Endothelial cell of umbilical vein (primary cell): Measurements from ENCODE around the gene THSD7A. TPM values are rescaled to one million over a fixed set of nuclear protein-coding genes. Genes with fewer than 3 reads are reported as not detected.

ENCODE experiments used
- BruUV-seq: library from RNA; stranded (reverse); fragments of 400-500 nt; replicated peaks from 2 replicates; lab custom pipeline; 2021; lab: Mats Ljungman, UMichigan
- CTCF ChIA-PET: fragments of 300-600, 350-600 bp; sonication (Branson Sonifier 250); formaldehyde crosslinking; loops from one replicate; lab custom pipeline; 2021; ENCODE audit warnings: antibody characterized with exemption, inconsistent platforms; lab: Charles Lee
- POLR2A ChIA-PET: fragments of 300-600, 350-600 bp; sonication (Branson Sonifier 250); formaldehyde crosslinking; loops from one replicate; lab custom pipeline; 2021; ENCODE audit warnings: antibody characterized with exemption, inconsistent platforms; lab: Charles Lee
- DNase-seq: peaks from one replicate; pipeline ENCODE4 v3.0.0-alpha.2; 2011; ENCODE audit warnings: low read depth, low spot score
- FAIRE-seq: peaks from 2 replicates; lab custom pipeline; 2011; peaks lifted over from hg19 to GRCh38; lab: Jason Lieb, UNC
- H2AFZ ChIP-seq: 2 replicates; pipeline ENCODE4 v1.6.0; 2012; ENCODE audit warnings: low read depth, low read length, control low read depth, inconsistent platforms
- H3K27ac ChIP-seq: 2 replicates; pipeline ENCODE4 v1.5.1; 2011; ENCODE audit warnings: low read depth, mild to moderate bottlenecking, control low read depth, low read length, moderate library complexity; ENCODE audit not compliant: insufficient read depth
- H3K27me3 ChIP-seq, 2 experiments: 2 replicates each; pipeline versions ENCODE4 v1.6.0 to v1.6.1; 2011; ENCODE audit warnings: low read length in 2 of 2, mixed read lengths in 1 of 2; ENCODE audit not compliant: control insufficient read depth in 2 of 2, insufficient read depth in 2 of 2
- H3K36me3 ChIP-seq, 2 experiments: 2 replicates in 1 of 2; 3 replicates in 1 of 2; pipeline ENCODE4 v1.5.1; 2011; ENCODE audit warnings: low read length in 2 of 2, mild to moderate bottlenecking in 1 of 2, moderate library complexity in 1 of 2; ENCODE audit not compliant: control insufficient read depth in 2 of 2, insufficient read depth in 2 of 2; ENCODE audit errors: extremely low read depth in 1 of 2
- H3K4me1 ChIP-seq: 3 replicates; pipeline ENCODE4 v1.5.1; 2011; ENCODE audit warnings: mild to moderate bottlenecking, low read length; ENCODE audit not compliant: control insufficient read depth, insufficient read depth; ENCODE audit errors: extremely low read depth
- H3K4me2 ChIP-seq: 2 replicates; pipeline ENCODE4 v1.6.1; 2011; ENCODE audit warnings: low read length, control low read depth, mixed read lengths; ENCODE audit not compliant: insufficient read depth
- H3K4me3 ChIP-seq, 3 experiments: fragments of 200-600 bp in 1 of 3; sonication (generic), shearing (Covaris generic) in 1 of 3; replicated peaks in 1 of 3; 2 replicates each; pipeline ENCODE4 v1.5.1; 2011 to 2016; ENCODE audit warnings: control low read depth in 3 of 3, low read length in 3 of 3, mild to moderate bottlenecking in 2 of 3, inconsistent platforms in 1 of 3, low read depth in 1 of 3, moderate library complexity in 1 of 3; ENCODE audit not compliant: insufficient read depth in 1 of 3
- H3K79me2 ChIP-seq: 2 replicates; pipeline ENCODE4 v1.6.0; 2012; ENCODE audit warnings: low read length, inconsistent platforms; ENCODE audit not compliant: control insufficient read depth, insufficient read depth
- H3K9ac ChIP-seq: replicated peaks from 2 replicates; pipeline ENCODE3; 2011; ENCODE audit warnings: low read length, control low read depth; ENCODE audit not compliant: insufficient read depth; ENCODE audit errors: extremely low read depth
- H3K9me1 ChIP-seq: replicated peaks from 3 replicates; pipeline ENCODE4 v1.6.0; 2011; ENCODE audit warnings: mild to moderate bottlenecking, low read length; ENCODE audit not compliant: control insufficient read depth, insufficient read depth; ENCODE audit errors: extremely low read depth
- H3K9me3 ChIP-seq: replicated peaks from 2 replicates; pipeline ENCODE4 v1.5.1; 2012; ENCODE audit warnings: low read length, inconsistent platforms; ENCODE audit not compliant: control insufficient read depth, insufficient read depth
- H4K20me1 ChIP-seq: replicated peaks from 2 replicates; pipeline ENCODE3; 2011; ENCODE audit warnings: mild to moderate bottlenecking, low read length; ENCODE audit not compliant: control insufficient read depth, insufficient read depth; ENCODE audit errors: extremely low read depth
- CTCF ChIP-seq, 2 donors: IDR thresholded peaks; 1 replicate in 1 of 2; 2 replicates in 1 of 2; pipeline ENCODE4 v1.5.1; 2011; ENCODE audit warnings: low read length in 2 of 2, mild to moderate bottlenecking in 2 of 2, moderate library complexity in 2 of 2, control low read depth in 1 of 2, inconsistent platforms in 1 of 2, low read depth in 1 of 2; ENCODE audit not compliant: insufficient read depth in 1 of 2; ENCODE audit errors: extremely low read depth in 1 of 2
- EZH2 ChIP-seq: IDR thresholded peaks from 2 replicates; pipeline ENCODE4 v1.6.1; 2012; ENCODE audit warnings: borderline replicate concordance, low read depth, mild to moderate bottlenecking, moderate library complexity, low read length, inconsistent platforms; ENCODE audit not compliant: severe bottlenecking
- FOS ChIP-seq: IDR thresholded peaks from 2 replicates; pipeline ENCODE4 v1.6.1; 2011; ENCODE audit warnings: mild to moderate bottlenecking, low read length, moderate library complexity, borderline replicate concordance; ENCODE audit not compliant: insufficient read depth
- GATA2 ChIP-seq: IDR thresholded peaks from 2 replicates; pipeline ENCODE4 v1.7.0; 2011; ENCODE audit warnings: low read depth, mild to moderate bottlenecking, moderate library complexity, mixed read lengths, low read length; ENCODE audit not compliant: insufficient read length, insufficient read depth
- JUN ChIP-seq: IDR thresholded peaks from 2 replicates; pipeline ENCODE4 v1.6.1; 2011; ENCODE audit warnings: borderline replicate concordance, low read depth; ENCODE audit not compliant: insufficient read length, insufficient read depth
- MYC ChIP-seq: IDR thresholded peaks from one replicate; pipeline ENCODE4 v1.6.1; 2011; ENCODE audit warnings: mild to moderate bottlenecking, low read depth, low read length
- POLR2A ChIP-seq: IDR thresholded peaks from 2 replicates; pipeline ENCODE4 v1.6.1; 2012; ENCODE audit warnings: low read depth, mild to moderate bottlenecking, control low read depth, low read length
- POLR2AphosphoS5 ChIP-seq: IDR thresholded peaks from 2 replicates; pipeline ENCODE4 v1.6.1; 2012; ENCODE audit warnings: low read depth, mild to moderate bottlenecking, control low read depth, low read length, moderate library complexity; ENCODE audit not compliant: insufficient read depth
- dilution Hi-C: fragments of 300-500 bp; cut with MboI; formaldehyde crosslinking; loops from one replicate; pipeline ENCODE4 v1.15.0; 2019; ENCODE audit warnings: low sequenced_read_pairs; ENCODE audit not compliant: extremely low pct_ligation_motif_present
- intact Hi-C: fragments of 100-400 bp; cut with micrococcal nuclease; formaldehyde crosslinking; loops from one replicate; pipeline ENCODE4 v1.10.0; 2022
- polyA plus RNA-seq, 4 experiments: library from polyadenylated mRNA; depleted of rRNA in 3 of 4; stranded (reverse) in 3 of 4; unstranded in 1 of 4; fragments of >200 nt; gene quantifications; 2 replicates each; pipeline versions ENCODE4 v1.2.1 to v1.2.3, GENCODE V29; 2011 to 2012; ENCODE audit warnings: missing spikeins in 1 of 4
- total RNA-seq: library from RNA; stranded (reverse); gene quantifications from 2 replicates; pipeline ENCODE4 v1.2.3, GENCODE V29; 2021
- TF ChIP-seq, protein P1 (sequence below): IDR thresholded peaks from 2 replicates; pipeline ENCODE4 v1.6.1; 2011; ENCODE audit not compliant: insufficient read depth, insufficient read length

THSD7A gene
- total and polyA plus RNA-seq, 2 donors (not counting 3 experiments of a cell fraction or from before 2014, with no cell fraction given) = 3.3 to 12.7 TPM

DNA sequence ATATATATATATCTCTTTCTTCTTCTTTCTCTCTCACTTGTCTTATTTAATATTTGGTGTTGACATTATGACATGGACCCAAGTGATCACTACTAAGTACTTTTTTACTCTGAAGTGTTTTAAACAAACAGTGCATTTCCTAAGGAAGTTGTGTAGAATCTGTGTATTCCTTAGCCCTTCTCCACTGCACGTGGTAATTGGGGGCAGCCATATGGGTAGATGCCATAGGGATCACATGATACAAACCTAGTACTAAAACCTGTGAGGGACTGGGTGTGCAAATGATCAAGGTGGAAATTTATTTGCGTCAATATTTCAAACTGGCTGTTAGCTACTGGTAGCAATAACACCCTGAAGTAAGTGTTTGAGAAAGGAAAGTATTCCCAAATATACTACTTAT is 25.0 kb downstream of the THSD7A start:
- Histone ChIP-seq H3K4me3 (no peak overlapping the region), H2AFZ (no peak overlapping the region), H3K9me1 (no peaks in the 10 kb centered on the region), H3K79me2 (no peaks in the 10 kb centered on the region), H3K9ac (no peak overlapping the region), H3K4me1 (no peaks in the 10 kb centered on the region), H3K27me3 (no peaks in the 10 kb centered on the region), H4K20me1 (no peaks in the 10 kb centered on the region), H3K9me3 (no peaks in the 10 kb centered on the region), H3K4me2 (no peak overlapping the region), H3K36me3 (no peaks in the 10 kb centered on the region), H3K27ac (no peak overlapping the region)
- FAIRE-seq (no peak), DNase-seq (no peak)
- ChIA-PET CTCF (interaction anchor here (2.3 kb wide), 1 partner anchor 11 kb away, joined by 7 read pairs; no protein-coding TSS in a partner anchor), POLR2A (no interaction called here)
- intact Hi-C loops (no loop called here), dilution Hi-C loops (no loop called here)
- no TSS peak for BruUV-seq
- TF ChIP-seq POLR2A (no peak), FOS (no peak), JUN (no peak), MYC (no peak), CTCF (IDR thresholded peaks at IDR 0.05; ENCODE audit: extremely low read depth in 1 of 2, insufficient read depth in 1 of 2, low read depth in 1 of 2, low read length in 2 of 2) (no peak), POLR2AphosphoS5 (no peak), GATA2 (no peak), EZH2 (no peak)
- TF ChIP-seq, protein P1, sequence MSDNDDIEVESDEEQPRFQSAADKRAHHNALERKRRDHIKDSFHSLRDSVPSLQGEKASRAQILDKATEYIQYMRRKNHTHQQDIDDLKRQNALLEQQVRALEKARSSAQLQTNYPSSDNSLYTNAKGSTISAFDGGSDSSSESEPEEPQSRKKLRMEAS = no peak
